Cardiac fibroblast (primary cell): ENCODE data around the gene LCLAT1.
A peak's percentile ranks its signal among the peaks of the same experiment; 100 is the strongest.
"Not testable (repeated sequence)": the region's sequence is repeated elsewhere in the genome, so short reads cannot be mapped to it uniquely, and the experiment has no call there.

Source experiments
- DNase-seq, 2 donors: peaks; one replicate each; pipeline versions ENCODE4 v3.0.0 to v3.0.0-alpha.2; 2010; ENCODE audit warnings: low read depth in 2 of 2
- H3K4me3 ChIP-seq, 2 donors: replicated peaks in 1 of 2; 1 replicate in 1 of 2; 2 replicates in 1 of 2; pipeline ENCODE4 v1.5.1; 2011; ENCODE audit warnings: low read depth in 2 of 2, low read length in 2 of 2, mild to moderate bottlenecking in 2 of 2, moderate library complexity in 1 of 2
- CTCF ChIP-seq: IDR thresholded peaks from one replicate; pipeline ENCODE4 v1.5.1; 2011; ENCODE audit warnings: low read depth, mild to moderate bottlenecking, low read length, inconsistent platforms

LCLAT1 gene

GRCh38 chr2:30504731-30505130 lies 57.7 kb downstream of the LCLAT1 start:
- H3K4me3 ChIP-seq, result no peak overlapping the region
- no peak for DNase-seq
- TF ChIP-seq CTCF, result no peak

- TF ChIP-seq CTCF, result no peak
- no peak overlapping the region for H3K4me3 ChIP-seq
- DNase-seq, result no peak
Measured at GRCh38 chr2:30505500-30506180, 58.6 kb downstream of the LCLAT1 start.

GRCh38 chr2:30507460-30507859 lies 60.4 kb downstream of the LCLAT1 start:
- not testable (repeated sequence) for H3K4me3 ChIP-seq, DNase-seq

GRCh38 chr2:30509716-30510115 lies 62.7 kb downstream of the LCLAT1 start:
- H3K4me3 ChIP-seq, result no peak overlapping the region
- no peak for TF ChIP-seq CTCF
- DNase-seq, result no peak

GRCh38 chr2:30510409-30510808 lies 63.4 kb downstream of the LCLAT1 start:
- DNase-seq, result no peak
- H3K4me3 ChIP-seq, result no peak overlapping the region
- TF ChIP-seq CTCF, result no peak

- no peak overlapping the region for H3K4me3 ChIP-seq
- no peak for TF ChIP-seq CTCF
- peak; percentile 46 to 70 for DNase-seq
Measured at GRCh38 chr2:30511122-30512083, 64.4 kb downstream of the LCLAT1 start.

- no peak for TF ChIP-seq CTCF
- H3K4me3 ChIP-seq, result no peak overlapping the region
- DNase-seq, result no peak
Measured at GRCh38 chr2:30512243-30512886, 65.3 kb downstream of the LCLAT1 start.

GRCh38 chr2:30513649-30514048 lies 66.6 kb downstream of the LCLAT1 start:
- not testable (repeated sequence) for DNase-seq, H3K4me3 ChIP-seq
